HG03342 (cell line): ENCODE data around the gene PKD2L1.
"Not testable (repeated sequence)": the region's sequence is repeated elsewhere in the genome, so short reads cannot be mapped to it uniquely, and the experiment has no call there.

Experiments used
- ATAC-seq: cut with Tn5 transposase; IDR thresholded peaks from one replicate; pipeline ENCODE4 v1.9.1; 2021; ENCODE audit warnings: mild to moderate bottlenecking, moderate library complexity; ENCODE audit not compliant: unreplicated experiment

Gene PKD2L1

DNA sequence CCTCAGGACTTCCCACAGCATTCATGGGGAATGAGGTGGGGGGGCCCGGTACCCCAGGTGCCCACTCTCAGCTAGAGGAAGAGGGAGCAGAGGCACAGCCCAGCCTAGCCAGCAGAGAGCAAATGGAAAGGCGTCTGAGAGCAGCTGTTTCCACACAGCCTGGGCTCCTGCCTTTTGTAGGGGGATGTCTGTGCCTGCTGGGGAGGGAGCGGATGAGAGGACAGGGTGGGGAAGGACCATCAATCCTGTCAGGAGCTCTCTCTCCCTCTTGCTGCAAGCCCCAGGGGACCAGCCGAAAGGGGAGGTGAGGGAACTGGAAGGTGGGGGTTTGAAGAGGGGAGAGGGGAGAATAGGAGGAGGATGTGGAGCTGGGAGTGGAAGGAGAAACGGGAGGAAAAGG is at the start of gene PKD2L1:
TSS of gene PKD2L1 (minus strand) at position 150 of the 400 bp plus-strand sequence. CDS start at position 25, 125 bp downstream.
- no peak for ATAC-seq

GRCh38 chr10:100377830-100378229 is 47.8 kb upstream of the PKD2L1 start:
- no peak for ATAC-seq

DNA sequence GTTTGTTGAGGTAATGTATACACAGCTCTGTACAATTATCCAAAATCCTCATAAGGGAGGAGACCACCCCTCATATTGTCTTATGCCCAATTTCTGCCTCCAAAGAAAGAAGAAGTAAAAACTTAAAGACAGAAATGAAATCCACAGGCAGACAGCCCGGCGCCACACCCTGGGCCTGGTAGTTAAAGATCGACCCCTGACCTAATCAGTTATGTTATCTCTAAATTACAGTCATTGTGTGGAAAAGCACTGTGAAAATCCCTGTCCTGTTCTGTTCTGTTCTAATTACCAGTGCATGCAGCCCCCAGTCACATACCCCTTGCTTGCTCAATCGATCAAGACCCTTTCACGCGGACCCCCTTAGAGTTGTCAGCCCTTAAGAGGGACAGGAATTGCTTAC is 46.6 kb upstream of the PKD2L1 start:
- not testable (repeated sequence) for ATAC-seq

DNA sequence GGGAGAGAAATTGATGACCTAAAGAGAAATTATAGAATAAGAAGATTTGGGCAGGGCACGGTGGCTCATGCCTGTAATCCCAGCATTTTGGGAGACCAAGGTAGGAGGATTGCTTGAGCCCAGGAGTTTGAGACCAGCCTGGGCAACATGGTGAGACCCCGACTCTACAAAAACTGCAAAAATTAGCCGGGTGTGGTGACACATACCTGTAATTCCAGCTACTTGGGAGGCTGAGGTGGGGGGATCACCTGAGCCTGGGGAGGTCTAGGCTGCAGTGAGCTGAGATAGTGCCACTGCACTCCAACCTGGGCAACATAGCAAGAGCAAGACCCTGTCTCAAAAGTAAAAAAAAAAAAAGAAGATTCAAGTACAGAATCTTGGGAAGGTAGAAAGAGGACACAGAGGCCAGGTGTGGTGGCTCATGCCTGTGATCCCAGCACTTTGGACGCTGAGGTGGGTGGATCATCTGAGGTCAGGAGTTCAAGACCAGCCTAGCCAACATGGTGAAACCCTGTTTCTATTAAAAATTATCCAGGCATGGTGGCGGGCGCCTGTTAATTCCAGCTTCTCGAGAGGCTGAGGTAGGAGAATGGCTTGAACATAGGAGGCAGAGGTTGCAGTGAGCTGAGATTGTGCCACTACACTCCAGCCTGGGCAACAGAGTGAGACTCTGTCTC is 44.8 kb upstream of the PKD2L1 start:
- not testable (repeated sequence) for ATAC-seq

DNA sequence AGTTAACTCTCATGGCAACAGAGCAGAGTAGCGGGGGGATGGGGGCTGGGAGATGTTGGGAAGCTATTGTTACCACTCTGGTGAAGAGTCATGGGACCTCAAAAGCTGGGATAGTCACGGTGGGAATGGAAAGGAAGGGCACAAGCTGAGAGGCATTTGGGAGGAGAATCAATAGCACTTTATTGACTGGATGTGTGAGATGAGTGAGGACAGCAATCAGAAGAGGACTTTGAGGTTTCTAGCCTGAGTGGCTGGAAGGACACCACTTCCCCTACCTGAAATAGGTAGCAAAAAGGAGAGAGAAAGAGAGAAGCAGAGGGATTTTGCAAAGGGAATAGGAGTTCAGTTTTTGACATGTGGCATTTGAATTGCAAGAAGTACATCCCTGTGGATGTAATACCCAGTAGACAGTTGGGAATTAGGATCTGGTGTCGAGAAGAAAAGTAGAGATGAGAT is 44.2 kb upstream of the PKD2L1 start:
- no peak for ATAC-seq

GRCh38 chr10:100373298-100374199 is 43.5 kb upstream of the PKD2L1 start:
- peak; percentile 95 for ATAC-seq

DNA sequence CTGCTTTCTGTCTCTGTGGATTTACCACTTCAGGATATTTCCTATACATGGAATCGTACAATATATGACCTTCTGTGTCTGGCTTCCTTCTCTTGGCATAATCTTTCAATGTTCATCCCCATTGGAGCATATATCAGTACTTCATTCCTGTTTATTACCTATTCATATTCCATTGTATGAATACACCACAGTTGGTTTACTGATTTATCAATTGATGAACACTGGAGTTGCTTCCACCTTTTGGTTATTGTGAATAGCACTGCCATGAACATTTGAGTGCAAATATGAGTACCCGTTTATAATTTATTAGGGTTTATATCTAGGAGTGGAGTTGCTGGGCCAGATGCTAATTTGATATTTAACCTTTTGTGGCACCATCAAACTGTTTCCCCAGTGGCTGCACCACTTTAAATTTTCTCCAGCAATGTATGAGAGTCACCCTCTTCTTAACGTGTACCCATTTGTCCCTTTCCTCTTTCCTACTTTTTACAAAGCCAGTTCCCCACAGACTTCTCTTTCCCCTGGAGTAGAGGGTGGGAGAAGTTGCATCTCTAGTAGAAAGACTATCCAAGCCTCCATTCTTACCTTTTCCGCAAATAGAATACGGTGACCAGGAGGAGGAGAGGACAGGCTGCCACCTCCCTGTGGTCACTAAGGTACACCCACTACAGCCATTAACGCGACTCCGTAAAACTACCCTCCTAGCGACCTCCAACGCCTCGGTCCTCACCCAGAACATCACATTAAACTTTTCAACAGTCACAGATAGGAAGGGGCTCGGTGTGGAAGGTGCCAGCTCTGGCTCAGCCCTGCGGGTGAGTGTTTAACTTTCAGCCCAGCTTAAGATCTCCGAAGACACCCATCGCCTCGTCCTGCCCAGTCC is 42.6 kb upstream of the PKD2L1 start:
- ATAC-seq, result no peak

DNA sequence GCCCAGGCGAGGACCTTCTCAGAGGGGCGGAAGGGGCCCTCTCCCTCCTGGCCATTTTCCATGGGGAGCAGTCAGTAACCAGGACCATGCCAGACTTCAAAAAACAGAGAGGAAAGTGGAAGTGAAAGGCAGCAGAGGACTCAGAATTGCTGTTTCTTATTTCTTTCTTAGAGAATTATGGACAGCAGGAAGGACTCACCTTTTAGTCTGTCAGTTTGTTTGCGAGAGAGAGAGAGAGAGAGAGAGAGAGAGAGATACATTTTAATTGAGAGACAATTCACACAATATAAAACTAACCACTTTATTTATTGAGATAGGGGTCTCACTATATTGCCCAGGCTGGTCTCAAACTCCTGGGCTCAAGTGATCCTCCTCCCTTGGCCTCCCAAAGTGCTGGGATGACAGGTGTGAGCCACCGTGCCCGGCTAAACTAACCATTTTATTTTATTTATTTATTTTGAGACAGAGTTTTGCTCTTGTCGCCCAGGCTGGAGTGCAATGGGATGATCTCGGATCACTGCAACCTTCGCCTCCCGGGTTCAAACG is 41.5 kb upstream of the PKD2L1 start:
- no peak for ATAC-seq

DNA sequence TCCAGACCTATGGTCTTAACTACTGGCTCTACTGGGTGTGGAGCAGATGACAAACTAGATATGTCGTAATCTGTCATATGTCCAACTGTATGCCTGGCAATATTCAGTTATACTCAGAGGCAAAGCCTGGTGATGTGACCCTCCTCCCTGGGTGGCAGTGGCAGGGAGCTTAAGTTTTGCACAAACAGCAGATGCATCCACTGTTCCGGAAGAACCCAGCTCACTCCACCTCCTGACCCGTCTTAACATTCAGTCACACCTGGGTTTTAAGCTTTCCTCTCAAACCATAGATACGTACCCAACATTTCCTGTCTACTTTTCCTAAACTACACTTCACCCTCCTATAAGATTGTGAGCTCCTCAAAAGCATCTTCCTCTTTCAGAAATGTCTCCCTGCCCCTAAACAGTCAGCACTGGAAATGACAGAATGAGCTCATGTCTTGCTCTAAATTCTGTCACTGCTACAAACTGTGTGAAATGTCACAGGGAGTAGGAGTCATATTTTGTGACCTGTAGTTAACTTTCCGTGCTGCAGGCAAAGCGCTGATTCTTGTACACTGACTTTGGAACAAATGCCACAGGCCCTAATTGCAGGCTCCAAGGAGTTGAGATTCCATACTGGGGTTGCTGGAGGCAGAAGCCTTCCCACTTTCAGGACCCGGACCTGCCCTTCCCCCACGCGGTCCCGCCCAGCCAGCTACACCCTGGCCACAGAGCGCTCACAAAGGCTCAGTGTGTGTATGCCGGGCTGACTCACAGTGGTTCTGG is 40.9 kb upstream of the PKD2L1 start:
- ATAC-seq, result peak; percentile 28

- ATAC-seq, result no peak
Measured at GRCh38 chr10:100368721-100369120, 38.7 kb upstream of the PKD2L1 start.

GRCh38 chr10:100364735-100365391 is 34.8 kb upstream of the PKD2L1 start:
- ATAC-seq, result no peak

DNA sequence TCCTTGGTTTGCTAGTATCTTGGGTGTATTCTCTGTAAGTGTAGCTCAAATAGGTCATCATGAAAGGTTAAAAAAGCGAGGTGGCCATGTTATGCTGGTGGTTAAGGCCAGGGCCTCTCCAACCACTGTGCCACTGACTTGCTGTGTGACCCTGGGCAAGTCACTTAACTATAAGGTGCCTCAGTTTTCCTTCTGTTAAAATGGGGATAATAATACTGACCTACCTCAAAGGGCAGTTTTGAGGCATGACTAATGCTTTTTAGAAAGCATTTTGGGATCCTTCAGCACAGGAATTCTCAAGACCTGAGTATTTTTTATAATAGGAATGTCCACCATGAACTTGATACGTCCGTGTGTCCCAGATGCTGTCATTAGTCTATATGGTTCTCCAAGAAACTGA is 34.1 kb upstream of the PKD2L1 start:
- ATAC-seq, result no peak

GRCh38 chr10:100362570-100363496 is 32.8 kb upstream of the PKD2L1 start:
- no peak for ATAC-seq

- no peak for ATAC-seq
Measured at GRCh38 chr10:100360234-100360633, 30.2 kb upstream of the PKD2L1 start.

DNA sequence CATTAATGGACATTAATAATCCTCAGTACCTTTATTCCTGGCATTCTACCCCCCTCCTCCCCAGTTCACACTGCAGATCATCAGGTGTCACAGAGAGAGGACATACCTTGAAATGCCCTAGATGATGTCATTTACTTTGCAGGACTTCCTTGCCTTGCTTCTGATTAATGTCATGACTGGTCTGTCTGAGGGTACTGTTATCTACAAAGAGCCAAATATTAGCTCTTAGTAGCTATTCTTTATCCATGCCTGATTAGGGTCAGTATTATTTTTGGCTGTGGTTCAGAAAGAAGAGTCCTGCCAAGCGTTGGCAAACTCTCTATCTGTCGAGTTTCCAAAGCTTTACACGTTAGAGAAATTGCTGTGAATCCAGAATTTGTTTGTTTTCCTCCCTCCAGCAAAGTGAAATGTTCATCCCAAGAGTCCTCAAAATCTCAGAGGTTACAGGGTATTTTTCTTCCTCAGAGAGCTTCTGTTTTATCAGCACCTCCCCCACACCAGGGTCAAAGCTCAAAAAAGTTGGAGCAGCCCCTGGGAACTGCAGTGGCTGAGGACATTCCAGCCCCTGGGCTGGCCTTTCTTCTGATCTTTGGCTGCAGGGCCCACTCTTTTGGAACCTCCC is 29.6 kb upstream of the PKD2L1 start:
- ATAC-seq, result no peak

GRCh38 chr10:100359030-100359432 is 29.0 kb upstream of the PKD2L1 start:
- ATAC-seq, result no peak

GRCh38 chr10:100357059-100357858 is 27.2 kb upstream of the PKD2L1 start:
- ATAC-seq, result no peak
